K562 (cell line): ENCODE data around the gene PYGB. TPM values are rescaled to one million over a fixed set of nuclear protein-coding genes. Genes with fewer than 3 reads are reported as not detected.

ENCODE experiments used
- DACH1 ChIP-seq: fragments of 450-650 bp; IDR thresholded peaks from 2 replicates; pipeline ENCODE4 v1.6.1; 2018; ENCODE audit not compliant: partially characterized antibody
- MEF2D ChIP-seq: conservative IDR thresholded peaks from 2 replicates; pipeline ENCODE4 v1.6.1; 2016; ENCODE audit warnings: low read depth, missing genetic modification characterization, missing compliant biosample characterization
- MGA ChIP-seq: fragments of 450-650 bp; IDR thresholded peaks from 2 replicates; pipeline ENCODE4 v1.6.1; 2016; ENCODE audit warnings: mild to moderate bottlenecking, moderate library complexity
- polyA plus RNA-seq, 8 experiments: library from polyadenylated mRNA; depleted of rRNA in 4 of 8; stranded (reverse) in 5 of 8; unstranded in 3 of 8; fragments of >200 nt; fragmentation: Nextera tagmentation in 2 of 8; fragmentation: Illumina TruSeq in 1 of 8; extraction: Ambion mirVana in 2 of 8; extraction: Trizol in 1 of 8; gene quantifications; 2 replicates each; pipeline versions ENCODE4 v1.2.1 to v1.2.3, GENCODE V29; 2011 to 2014; ENCODE audit warnings: inconsistent platforms in 1 of 8, missing spikeins in 1 of 8
- total RNA-seq, 7 experiments: library from RNA; depleted of rRNA in 6 of 7; stranded (reverse); fragments of >200 nt in 6 of 7; fragmentation: Illumina TruSeq in 2 of 7; extraction: Trizol in 2 of 7; gene quantifications; 2 replicates each; pipeline versions ENCODE4 v1.2.1 to v1.2.3, GENCODE V29; 2011 to 2021; ENCODE audit warnings: low replicate concordance in 1 of 7

The PYGB gene
- total and polyA plus RNA-seq, 9 of the 15 experiments (the other 6 are each of a cell fraction or from before 2014, with no cell fraction given) = 0.34 to 18.0 (median 9.8) TPM

- no peak for TF ChIP-seq MGA
- TF ChIP-seq DACH1 = no peak
- TF ChIP-seq MEF2D (tag) = 0 out of 2 replicates have a peak, but pooled peaks have one; percentile 36
Observed at GRCh38 chr20:25236450-25237304, 11.2 kb upstream of the PYGB start (continued).
